CD4-positive, alpha-beta T cell (primary cell): ENCODE results near the gene FAM47B. TPM values are rescaled to one million over a fixed set of nuclear protein-coding genes. Genes with fewer than 3 reads are reported as not detected.

Experiments used
- ATAC-seq: fragments of 200-7000 bp; cut with Tn5 transposase; one replicate; pipeline ENCODE4 v1.10.0; 2022; ENCODE audit warnings: mild to moderate bottlenecking; ENCODE audit not compliant: poor library complexity
- CTCF ChIA-PET: fragments of 350-600 bp; sonication (Branson Sonifier 250); formaldehyde crosslinking; loops from one replicate; lab custom pipeline; 2021; ENCODE audit warnings: antibody characterized with exemption, inconsistent platforms; lab: Charles Lee
- POLR2A ChIA-PET: fragments of 350-600 bp; sonication (Branson Sonifier 250); formaldehyde crosslinking; loops from one replicate; lab custom pipeline; 2021; ENCODE audit warnings: antibody characterized with exemption, inconsistent platforms; lab: Charles Lee
- DNase-seq, 14 experiments: peaks; one replicate each; pipeline ENCODE4 v3.0.0-alpha.2; 2013 to 2020; ENCODE audit warnings: mixed read lengths in 2 of 14
- H3K27ac ChIP-seq, 2 donors: one replicate each; pipeline versions ENCODE4 v1.5.1 to v1.7.0; 2013; ENCODE audit warnings: low read length in 2 of 2, low read depth in 1 of 2, mild to moderate bottlenecking in 1 of 2
- H3K27me3 ChIP-seq, 2 experiments: 1 replicate in 1 of 2; 2 replicates in 1 of 2; pipeline versions ENCODE4 v1.6.1 to v1.7.0; 2013; ENCODE audit warnings: low read length in 2 of 2, control low read depth in 1 of 2, mild to moderate bottlenecking in 1 of 2, moderate library complexity in 1 of 2; ENCODE audit not compliant: insufficient read depth in 2 of 2, control insufficient read depth in 1 of 2
- H3K36me3 ChIP-seq: one replicate; pipeline ENCODE4 v1.6.1; 2013; ENCODE audit warnings: low read length, control low read depth; ENCODE audit not compliant: insufficient read depth
- H3K4me1 ChIP-seq: one replicate; pipeline ENCODE4 v1.6.1; 2013; ENCODE audit warnings: low read length, control low read depth; ENCODE audit not compliant: insufficient read depth
- H3K4me3 ChIP-seq: one replicate; pipeline ENCODE4 v1.5.1; 2013; ENCODE audit warnings: mild to moderate bottlenecking, low read length, moderate library complexity
- H3K9me3 ChIP-seq, 2 experiments: 1 replicate in 1 of 2; 2 replicates in 1 of 2; pipeline versions ENCODE4 v1.6.1 to v1.7.0; 2013; ENCODE audit warnings: low read length in 2 of 2, mild to moderate bottlenecking in 2 of 2, control low read depth in 1 of 2, moderate library complexity in 1 of 2; ENCODE audit not compliant: control insufficient read depth in 1 of 2, insufficient read depth in 1 of 2
- H3K27ac Mint-ChIP-seq: one replicate; pipeline ENCODE4 v1.8.0; 2020; ENCODE audit warnings: mixed read lengths
- H3K27me3 Mint-ChIP-seq: one replicate; pipeline ENCODE4 v1.8.0; 2021; ENCODE audit warnings: mixed read lengths
- H3K36me3 Mint-ChIP-seq: one replicate; pipeline ENCODE4 v1.8.0; 2021; ENCODE audit warnings: low read depth, mixed read lengths
- H3K4me1 Mint-ChIP-seq: one replicate; pipeline ENCODE4 v1.8.0; 2021; ENCODE audit warnings: low read depth, mixed read lengths
- H3K4me3 Mint-ChIP-seq: one replicate; pipeline ENCODE4 v1.8.0; 2020; ENCODE audit warnings: mild to moderate bottlenecking, mixed read lengths
- H3K9me3 Mint-ChIP-seq: one replicate; pipeline ENCODE4 v1.8.0; 2020; ENCODE audit warnings: mixed read lengths
- CTCF ChIP-seq: fragments of 200-600 bp; IDR thresholded peaks from one replicate; pipeline ENCODE4 v1.8.0; 2022; ENCODE audit warnings: antibody characterized with exemption, mild to moderate bottlenecking
- intact Hi-C, 2 experiments: fragments of 100-400 bp; cut with DNase I in 1 of 2; cut with micrococcal nuclease in 1 of 2; formaldehyde crosslinking; loops; one replicate each; pipeline versions ENCODE4 v1.15.1 to v1.9.0; 2023 to 2025; cut with DNase I, micrococcal nuclease
- total RNA-seq, 174 experiments: library from RNA in 2 of 174; stranded (reverse) in 2 of 174; gene quantifications; one replicate each; pipeline ENCODE4 v1.2.3 and lab custom pipeline; 2021 to 2026

Gene FAM47B
- total RNA-seq, 2 experiments from 2014 or later = not detected

- TF ChIP-seq CTCF = no peak
- Histone ChIP-seq H3K4me1 (no peaks in the 10 kb centered on the region), H3K27ac (no peak overlapping the region), H3K27me3 (no peaks in the 10 kb centered on the region), H3K36me3 (no peaks in the 10 kb centered on the region), H3K9me3 (no peaks in the 10 kb centered on the region), H3K4me3 (no peak overlapping the region)
- Mint-ChIP-seq H3K27me3 (no peaks in the 10 kb centered on the region), H3K4me1 (no peaks in the 10 kb centered on the region), H3K36me3 (no peaks in the 10 kb centered on the region), H3K9me3 (peaks cover 3% of the 10 kb centered on the region), H3K4me3 (no peak overlapping the region), H3K27ac (no peak overlapping the region)
- ChIA-PET CTCF (no interaction called here), POLR2A (no interaction called here)
- ATAC-seq (no peak), DNase-seq (no peak)
- intact Hi-C loops = no loop called here
These were observed 27.0 kb upstream of the FAM47B start for GRCh38 chrX:34915463-34916225.

- H3K36me3 ChIP-seq = no peaks in the 10 kb centered on the region
- no peak overlapping the region for H3K4me3 Mint-ChIP-seq
- H3K27me3 Mint-ChIP-seq = no peaks in the 10 kb centered on the region
- H3K4me1 Mint-ChIP-seq = no peaks in the 10 kb centered on the region
- ATAC-seq (no peak), DNase-seq (no peak)
- H3K4me3 ChIP-seq = no peak overlapping the region
- CTCF ChIA-PET = no interaction called here
- no peaks in the 10 kb centered on the region for H3K27me3 ChIP-seq
- H3K27ac Mint-ChIP-seq = no peak overlapping the region
- H3K4me1 ChIP-seq = no peaks in the 10 kb centered on the region
- POLR2A ChIA-PET = no interaction called here
- no peaks in the 10 kb centered on the region for H3K9me3 ChIP-seq
- peaks cover 3% of the 10 kb centered on the region for H3K9me3 Mint-ChIP-seq
- TF ChIP-seq CTCF = no peak
- no peak overlapping the region for H3K27ac ChIP-seq
- H3K36me3 Mint-ChIP-seq = no peaks in the 10 kb centered on the region
- intact Hi-C loops = no loop called here
These were observed 25.4 kb upstream of the FAM47B start for GRCh38 chrX:34917146-34917545.

GRCh38 chrX:34918091-34918736 lies 24.4 kb upstream of the FAM47B start:
- H3K27me3 ChIP-seq = no peaks in the 10 kb centered on the region
- no peaks in the 10 kb centered on the region for H3K36me3 ChIP-seq
- Mint-ChIP-seq H3K27me3 (no peaks in the 10 kb centered on the region), H3K27ac (no peak overlapping the region), H3K9me3 (peaks cover 3% of the 10 kb centered on the region), H3K36me3 (no peaks in the 10 kb centered on the region), H3K4me1 (no peaks in the 10 kb centered on the region), H3K4me3 (no peak overlapping the region)
- no peaks in the 10 kb centered on the region for H3K4me1 ChIP-seq
- no peak overlapping the region for H3K4me3 ChIP-seq
- intact Hi-C loops = no loop called here
- ChIA-PET POLR2A (no interaction called here), CTCF (no interaction called here)
- no peaks in the 10 kb centered on the region for H3K9me3 ChIP-seq
- ATAC-seq (no peak), DNase-seq (no peak)
- no peak overlapping the region for H3K27ac ChIP-seq
- TF ChIP-seq CTCF = no peak
